Omental fat pad (tissue), 4 donors: Measurements from ENCODE around the gene EFCC1. TPM values are rescaled to one million over a fixed set of nuclear protein-coding genes. Genes with fewer than 3 reads are reported as not detected.

ENCODE experiments used
- ATAC-seq: fragments of 150-250 bp; one replicate; pipeline ENCODE4 v1.9.1; 2016; ENCODE audit warnings: mild to moderate bottlenecking, moderate library complexity; ENCODE audit not compliant: low FRiP score
- DNase-seq: peaks from one replicate; pipeline ENCODE4 v3.0.0-alpha.2; 2019; ENCODE audit warnings: low spot score
- CTCF ChIP-seq, 3 donors: fragments of 450-650 bp; IDR thresholded peaks; one replicate each; pipeline ENCODE4 v1.5.1; 2016 to 2017; ENCODE audit warnings: antibody characterized with exemption in 3 of 3, mild to moderate bottlenecking in 3 of 3, moderate library complexity in 2 of 3
- total RNA-seq, 4 donors: library from RNA; depleted of rRNA; stranded (reverse); fragments of >200 nt; gene quantifications; one replicate each; pipeline ENCODE4 v1.1.0, GENCODE V29; 2016

The EFCC1 gene
- total RNA-seq, 4 donors from 2014 or later = 0.72 to 6.3 (median 1.2) TPM

GRCh38 chr3:128970740-128971047, 30.4 kb upstream of the EFCC1 start:
- DNase-seq (no peak), ATAC-seq (no peak)
- TF ChIP-seq CTCF (IDR thresholded peaks at IDR 0.05) = no peak

GRCh38 chr3:128971421-128972100, 29.5 kb upstream of the EFCC1 start:
- ATAC-seq (no peak), DNase-seq (no peak)
- no peak for TF ChIP-seq CTCF (IDR thresholded peaks at IDR 0.05)

- TF ChIP-seq CTCF (IDR thresholded peaks at IDR 0.05) = no peak
Measured at GRCh38 chr3:128973988-128974564, 27.0 kb upstream of the EFCC1 start.

GRCh38 chr3:128975276-128975675, 25.8 kb upstream of the EFCC1 start:
- DNase-seq (no peak), ATAC-seq (no peak)
- TF ChIP-seq CTCF (IDR thresholded peaks at IDR 0.05) = no peak

More at GRCh38 chr3:128973988-128974564, 27.0 kb upstream of the EFCC1 start:
- no peak for ATAC-seq
- no peak for DNase-seq

- no peak for TF ChIP-seq CTCF (IDR thresholded peaks at IDR 0.05)
- DNase-seq = no peak
- ATAC-seq = no peak
Measured at GRCh38 chr3:128983293-128984069, 17.6 kb upstream of the EFCC1 start.

GRCh38 chr3:128984596-128984995, 16.5 kb upstream of the EFCC1 start:
- DNase-seq (no peak), ATAC-seq (no peak)
- TF ChIP-seq CTCF (IDR thresholded peaks at IDR 0.05) = no peak
